A549 (cell line): ENCODE measurements around the gene MALAT1. TPM values are rescaled to one million over a fixed set of nuclear protein-coding genes. Genes with fewer than 3 reads are reported as not detected.

Experiments used
- ATAC-seq, 2 experiments: fragments of 200-7000 bp in 1 of 2; fragments of >200 bp in 1 of 2; cut with Nextera tagmentation in 1 of 2; cut with Tn5 transposase in 1 of 2; 3 replicates each; pipeline versions ENCODE4 v1.8.0 to v1.9.1; 2018 to 2020; ENCODE audit warnings: mild to moderate bottlenecking in 1 of 2, moderate library complexity in 1 of 2
- CTCF ChIA-PET: fragments of 300-600 bp; sonication (Branson Sonifier 250); formaldehyde crosslinking; extraction: SDS; loops from one replicate; lab custom pipeline; 2021; ENCODE audit warnings: antibody characterized with exemption, inconsistent platforms; lab: Yijun Ruan, JAX
- POLR2A ChIA-PET: fragments of 350-600 bp; formaldehyde crosslinking; extraction: SDS; loops from one replicate; lab custom pipeline; 2021; ENCODE audit warnings: antibody characterized with exemption, inconsistent platforms; lab: Yijun Ruan, JAX
- DNase-seq, 2 experiments: peaks; one replicate each; pipeline versions ENCODE4 v3.0.0 to v3.0.0-alpha.2; 2011 to 2016; ENCODE audit warnings: low read depth in 1 of 2, low spot score in 1 of 2
- FAIRE-seq: peaks from 2 replicates; lab custom pipeline; 2011; peaks lifted over from hg19 to GRCh38; lab: Jason Lieb, UNC
- H3K27ac ChIP-seq, 2 experiments: fragments of >200 bp; sonication (Bioruptor Twin); formaldehyde crosslinking; 3 replicates each; pipeline ENCODE4 v1.5.1; 2016 to 2017
- H3K4me1 ChIP-seq: fragments of >200 bp; sonication (Bioruptor Twin); formaldehyde crosslinking; 3 replicates; pipeline ENCODE4 v1.6.1; 2016
- H3K4me2 ChIP-seq: fragments of >200 bp; sonication (Bioruptor Twin); formaldehyde crosslinking; 3 replicates; pipeline ENCODE4 v1.6.1; 2016
- H3K4me3 ChIP-seq: fragments of >200 bp; sonication (Bioruptor Twin); formaldehyde crosslinking; 3 replicates; pipeline ENCODE4 v1.5.1; 2016
- H3K9me3 ChIP-seq: fragments of >200 bp; sonication (Bioruptor Twin); formaldehyde crosslinking; 3 replicates; pipeline ENCODE4 v1.6.1; 2016
- CEBPB ChIP-seq, 2 experiments: fragments of >200 bp in 1 of 2; sonication (Bioruptor Twin) in 1 of 2; formaldehyde crosslinking in 1 of 2; IDR thresholded peaks; 2 replicates each; pipeline ENCODE4 v1.6.1; 2012 to 2016
- CTCF ChIP-seq: fragments of >200 bp; sonication (Bioruptor Twin); formaldehyde crosslinking; IDR thresholded peaks from 3 replicates; pipeline ENCODE4 v1.5.1; 2016
- FOXS1 ChIP-seq: fragments of 250-450 bp; sonication (Bioruptor Pico); IDR thresholded peaks from 2 replicates; pipeline ENCODE4 v1.5.0; 2020; ENCODE audit warnings: mild to moderate bottlenecking, moderate library complexity
- GATA3 ChIP-seq: IDR thresholded peaks from 2 replicates; pipeline ENCODE4 v1.6.1; 2012; ENCODE audit warnings: borderline replicate concordance
- HMGXB4 ChIP-seq: fragments of 250-450 bp; sonication (Bioruptor Pico); IDR thresholded peaks from 2 replicates; pipeline ENCODE4 v1.5.0; 2021; ENCODE audit warnings: mild to moderate bottlenecking, moderate library complexity, borderline replicate concordance
- JUN ChIP-seq, 2 experiments: fragments of >200 bp; sonication (Bioruptor Twin); formaldehyde crosslinking; IDR thresholded peaks; 2 replicates in 1 of 2; 3 replicates in 1 of 2; pipeline ENCODE4 v1.6.1; 2016 to 2017
- MAX ChIP-seq: IDR thresholded peaks from 2 replicates; pipeline ENCODE4 v1.6.1; 2012
- PBX3 ChIP-seq: IDR thresholded peaks from 2 replicates; pipeline ENCODE4 v1.6.1; 2012
- POLR2A ChIP-seq: IDR thresholded peaks from 2 replicates; pipeline ENCODE4 v1.6.1; 2012; ENCODE audit warnings: mild to moderate bottlenecking, low read length
- POLR2AphosphoS2 ChIP-seq: conservative IDR thresholded peaks from 2 replicates; pipeline ENCODE4 v1.6.1; 2012; ENCODE audit warnings: low read length, improper control_type of control experiment, inconsistent platforms
- RAD21 ChIP-seq, 2 experiments: fragments of >200 bp in 1 of 2; sonication (Bioruptor Twin) in 1 of 2; formaldehyde crosslinking in 1 of 2; IDR thresholded peaks in 1 of 2; conservative IDR thresholded peaks in 1 of 2; 2 replicates in 1 of 2; 3 replicates in 1 of 2; pipeline ENCODE4 v1.6.1; 2012 to 2018; ENCODE audit warnings: inconsistent platforms in 1 of 2
- RNF2 ChIP-seq: fragments of 200-600 bp; sonication (generic); IDR thresholded peaks from 2 replicates; pipeline ENCODE4 v1.6.1; 2016; ENCODE audit warnings: low read depth, mild to moderate bottlenecking, antibody characterized with exemption, moderate library complexity, borderline replicate concordance
- SMC3 ChIP-seq: fragments of >200 bp; sonication (Bioruptor Twin); formaldehyde crosslinking; IDR thresholded peaks from 3 replicates; pipeline ENCODE4 v1.6.1; 2018; ENCODE audit warnings: inconsistent platforms
- TFCP2L1 ChIP-seq: fragments of 250-450 bp; sonication (Bioruptor Pico); IDR thresholded peaks from 2 replicates; pipeline ENCODE4 v1.5.0; 2021; ENCODE audit warnings: mild to moderate bottlenecking
- WGBS: methylation state at CpG from one replicate; pipeline ENCODE4 v1.1.6; 2017; ENCODE audit errors: missing lambda C conversion rate; 5-methylcytosine and 5-hydroxymethylcytosine counted together
- polyA plus RNA-seq, 4 experiments: library from polyadenylated mRNA; depleted of rRNA in 3 of 4; stranded (reverse); fragments of >200 nt; fragmentation: RNase III in 1 of 4; extraction: RNeasy Plus Mini Kit Qiagen cat#74134 plus additional on column Dnase treatment in 1 of 4; gene quantifications; 2 replicates in 3 of 4; 3 replicates in 1 of 4; pipeline ENCODE4 v1.2.3, GENCODE V29; 2011 to 2017

MALAT1 gene
- polyA plus RNA-seq, 2 of the 4 experiments (the other 2 are of a cell fraction), result 188 to 1,041 TPM

GRCh38 chr11:65540290-65541092, 41.6 kb downstream of the MALAT1 start:
- peak overlapping the region; percentile 32 for H3K4me3 ChIP-seq

More at GRCh38 chr11:65540290-65541092, 41.6 kb downstream of the MALAT1 start:
- CTCF ChIA-PET, result interaction anchor here (0.7 to 15.3 kb wide), 28 partner anchors 9 to 211 kb away, joined by 3 to 393 read pairs (median 7); partner anchors contain the start of genes EHBP1L1, FAM89B, KCNK7 and LTBP3
- Histone ChIP-seq H3K4me1 (peaks cover 10% of the 10 kb centered on the region), H3K27ac (peak overlapping the region; percentile 66 to 88), H3K4me2 (peak overlapping the region; percentile 73), H3K9me3 (no peaks in the 10 kb centered on the region)
- POLR2A ChIA-PET, result interaction anchor here (0.7 to 4.5 kb wide), 4 partner anchors 9 to 30 kb away, joined by 3 to 23 read pairs (median 5); partner anchors contain the start of gene ZNRD2
- WGBS, result 10% methylated on average over 13 of the region's 78 CpGs
- FAIRE-seq (no peak), ATAC-seq (peak; percentile 69 to 88), DNase-seq (peak; percentile 90 to 91)
- peak; percentile 10; the same call in 1 of the 2 replicates for TF ChIP-seq GATA3
- peak; percentile 60 for TF ChIP-seq PBX3
- peak; percentile 82 for TF ChIP-seq CTCF
- peak; percentile 52; the same call in 1 of the 2 replicates for TF ChIP-seq TFCP2L1 (CRISPR knock-in tag)
- peak in 1 of 2 experiments; percentile 69; a peak in 3 of 5 replicates for TF ChIP-seq JUN (IDR thresholded peaks at IDR 0.05)
- TF ChIP-seq RAD21 (conservative IDR thresholded peaks at IDR 0.05 in 1 of 2, IDR thresholded peaks at IDR 0.05 in 1 of 2), result peak; percentile 82 to 86
- TF ChIP-seq MAX, result peak; percentile 47
- TF ChIP-seq HMGXB4 (CRISPR knock-in tag), result 0 out of 2 replicates have a peak, but pooled peaks have one; percentile 55
- TF ChIP-seq POLR2AphosphoS2, result no peak
- TF ChIP-seq FOXS1 (CRISPR knock-in tag), result no peak
- TF ChIP-seq CEBPB (IDR thresholded peaks at IDR 0.05), result peak; percentile 15 to 65; a peak in 1 of 4 replicates
- no peak for TF ChIP-seq RNF2
- peak; percentile 54 for TF ChIP-seq POLR2A
- peak; percentile 88 for TF ChIP-seq SMC3
